ENCODE measurements around the gene AKAP11.
"Not testable (repeated sequence)": the region's sequence is repeated elsewhere in the genome, so short reads cannot be mapped to it uniquely, and the experiment has no call there.

AKAP11 gene, protein sequence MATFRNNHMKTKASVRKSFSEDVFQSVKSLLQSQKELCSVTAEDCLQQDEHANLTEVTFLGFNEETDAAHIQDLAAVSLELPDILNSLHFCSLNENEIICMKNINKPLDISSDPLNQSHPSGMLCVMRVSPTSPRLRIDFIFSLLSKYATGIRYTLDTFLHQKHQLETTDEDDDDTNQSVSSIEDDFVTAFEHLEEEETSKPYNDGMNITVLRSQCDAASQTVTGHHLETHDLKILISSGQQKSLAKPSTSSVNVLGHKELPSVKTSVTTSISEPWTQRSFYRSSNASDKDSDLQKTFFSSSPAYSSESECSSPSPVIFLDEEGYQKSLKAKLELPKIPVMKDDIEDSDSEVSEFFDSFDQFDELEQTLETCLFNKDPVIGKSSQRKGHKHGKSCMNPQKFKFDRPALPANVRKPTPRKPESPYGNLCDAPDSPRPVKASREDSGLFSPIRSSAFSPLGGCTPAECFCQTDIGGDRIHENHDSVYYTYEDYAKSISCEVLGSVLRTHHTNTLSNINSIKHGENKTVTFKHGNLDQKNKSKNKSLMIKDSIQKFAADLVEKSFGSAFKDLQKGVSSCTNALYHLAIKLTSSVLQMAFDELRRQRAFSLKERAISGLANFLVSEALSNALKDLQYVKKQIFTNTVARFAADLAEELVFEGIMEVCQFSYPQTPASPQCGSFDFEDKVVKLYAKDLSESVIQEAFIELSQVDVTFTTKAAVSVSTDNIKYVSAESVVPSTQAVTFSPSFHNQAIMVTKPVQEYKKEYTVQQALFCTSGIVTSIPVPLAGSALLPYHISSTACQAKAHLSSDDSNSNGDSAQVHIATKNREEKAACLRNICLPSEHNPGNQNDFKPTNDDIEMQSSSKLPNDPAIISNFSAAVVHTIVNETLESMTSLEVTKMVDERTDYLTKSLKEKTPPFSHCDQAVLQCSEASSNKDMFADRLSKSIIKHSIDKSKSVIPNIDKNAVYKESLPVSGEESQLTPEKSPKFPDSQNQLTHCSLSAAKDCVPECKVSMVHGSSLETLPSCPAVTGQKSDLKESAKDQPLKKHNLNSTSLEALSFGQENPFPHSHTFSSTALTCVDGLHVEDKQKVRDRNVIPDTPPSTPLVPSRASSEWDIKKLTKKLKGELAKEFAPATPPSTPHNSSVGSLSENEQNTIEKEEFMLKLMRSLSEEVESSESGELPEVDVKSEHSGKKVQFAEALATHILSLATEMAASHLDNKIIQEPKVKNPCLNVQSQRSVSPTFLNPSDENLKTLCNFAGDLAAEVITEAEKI (N-terminal part only)

GRCh38 chr13:42272115-42272803, at the start of gene AKAP11:
TSS of gene AKAP11 (plus strand) at chr13:42272152. CDS start at chr13:42286349, 14,197 bp downstream.
- peak; percentile 68 for DNase-seq

- no peak for DNase-seq
Measured at GRCh38 chr13:42223681-42224080, 48.3 kb upstream of the AKAP11 start.

DNA sequence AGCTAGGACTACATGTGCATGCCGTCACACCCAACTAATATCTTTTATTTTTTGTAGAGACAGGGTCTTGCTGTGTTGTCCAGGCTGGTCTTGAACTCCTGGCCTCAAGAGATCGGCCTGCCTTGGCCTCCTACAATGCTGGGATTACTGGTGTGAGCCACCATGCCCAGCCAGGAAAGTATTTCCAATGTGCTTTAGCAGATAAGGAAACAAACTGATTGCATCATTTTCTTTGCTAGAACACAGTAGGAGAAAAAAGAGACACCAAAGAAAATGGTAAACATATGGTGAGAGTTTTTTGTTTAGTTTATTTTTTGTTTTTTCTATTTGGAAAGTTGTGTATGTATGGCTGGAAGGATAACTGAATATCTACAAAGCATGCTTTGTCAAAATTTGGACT, 46.9 kb upstream of the AKAP11 start:
- DNase-seq, result no peak

DNA sequence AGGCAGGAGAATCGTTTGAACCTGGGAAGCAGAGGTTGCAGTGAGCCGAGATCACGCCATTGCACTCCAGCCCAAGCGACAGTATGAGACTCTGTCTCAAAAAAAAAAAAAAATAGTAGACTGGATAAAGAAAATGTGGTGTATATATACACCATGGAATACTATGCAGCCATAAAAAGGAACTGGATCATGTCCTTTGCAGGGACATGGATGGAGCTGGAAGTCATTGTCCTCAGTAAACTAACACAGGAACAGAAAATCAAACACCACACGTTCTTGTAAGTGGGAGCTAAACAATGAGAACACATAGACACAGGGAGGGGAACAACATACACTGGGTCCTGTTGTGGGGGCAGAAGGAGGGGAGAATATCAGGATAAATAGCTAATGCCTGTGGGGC, 45.2 kb upstream of the AKAP11 start:
- not testable (repeated sequence) for DNase-seq

- no peak for DNase-seq
Measured at GRCh38 chr13:42228527-42228926, 43.4 kb upstream of the AKAP11 start.

GRCh38 chr13:42229287-42229686, 42.7 kb upstream of the AKAP11 start:
- DNase-seq, result no peak

DNA sequence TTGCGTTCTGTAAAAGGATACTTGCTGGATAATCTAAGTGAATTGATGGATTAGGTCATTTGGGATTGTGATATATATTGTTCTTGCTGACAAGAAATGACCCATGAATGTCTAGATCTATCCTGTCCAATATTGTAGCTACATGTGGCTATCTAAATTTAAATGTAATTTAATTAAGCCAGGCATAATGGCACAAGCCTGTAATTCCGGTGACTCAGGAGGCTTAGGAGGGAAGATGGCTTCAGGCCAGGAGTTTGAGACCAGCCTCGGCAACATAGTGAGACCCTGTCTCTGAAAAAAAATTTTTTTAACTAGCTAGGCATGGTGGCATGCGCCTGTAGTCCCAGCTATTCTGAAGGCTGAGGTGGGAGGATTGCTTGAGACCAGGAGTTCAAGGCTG, 39.3 kb upstream of the AKAP11 start:
- DNase-seq, result no peak

GRCh38 chr13:42233726-42234125, 38.2 kb upstream of the AKAP11 start:
- no peak for DNase-seq

DNA sequence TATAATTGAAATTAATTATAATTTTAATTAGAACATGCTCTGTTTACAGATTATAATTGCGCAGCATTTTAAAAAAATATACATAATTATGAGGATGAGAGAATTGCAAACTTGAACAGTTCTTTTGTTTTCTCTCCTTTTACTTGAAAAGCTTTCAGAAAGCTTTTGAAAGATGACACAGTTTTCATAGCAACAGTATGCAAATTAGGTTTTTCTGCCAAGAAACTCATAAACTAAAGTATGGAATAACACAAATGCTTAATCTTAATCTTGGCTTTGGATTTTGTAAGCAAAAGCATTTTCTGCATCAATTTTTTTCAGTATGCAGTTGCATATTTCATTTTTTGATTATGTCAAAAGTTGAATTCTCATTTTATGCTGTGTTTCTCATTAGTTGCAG, 32.8 kb upstream of the AKAP11 start:
- DNase-seq, result no peak

GRCh38 chr13:42239644-42240043, 32.3 kb upstream of the AKAP11 start:
- no peak for DNase-seq

GRCh38 chr13:42246541-42246940, 25.4 kb upstream of the AKAP11 start:
- no peak for DNase-seq

GRCh38 chr13:42247883-42248282, 24.1 kb upstream of the AKAP11 start:
- DNase-seq, result no peak

GRCh38 chr13:42255886-42256285, 16.1 kb upstream of the AKAP11 start:
- no peak for DNase-seq

DNA sequence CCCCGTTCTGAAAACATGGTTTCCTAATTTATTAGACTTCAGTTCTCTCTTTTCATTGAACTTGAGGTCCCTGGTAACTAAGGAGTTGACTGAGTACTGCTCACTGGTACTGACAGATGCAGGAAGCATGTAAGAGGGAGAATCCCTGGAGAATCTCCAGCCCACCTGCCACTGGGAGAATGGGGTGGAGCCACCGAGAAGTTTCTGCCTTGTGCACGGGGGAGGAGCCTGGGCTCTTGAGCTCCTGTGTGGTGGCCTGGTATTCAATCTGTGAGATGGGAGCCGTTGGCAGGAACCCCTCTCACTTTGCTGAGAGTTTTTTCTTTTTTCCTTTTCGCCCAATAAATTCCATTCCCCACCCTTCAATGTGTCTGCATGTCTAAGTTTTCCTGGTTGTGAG, 13.2 kb upstream of the AKAP11 start:
- no peak for DNase-seq

- DNase-seq, result no peak
Measured at GRCh38 chr13:42259515-42259914, 12.4 kb upstream of the AKAP11 start.

- no peak for DNase-seq
Measured at GRCh38 chr13:42260903-42261654, 10.9 kb upstream of the AKAP11 start.

DNA sequence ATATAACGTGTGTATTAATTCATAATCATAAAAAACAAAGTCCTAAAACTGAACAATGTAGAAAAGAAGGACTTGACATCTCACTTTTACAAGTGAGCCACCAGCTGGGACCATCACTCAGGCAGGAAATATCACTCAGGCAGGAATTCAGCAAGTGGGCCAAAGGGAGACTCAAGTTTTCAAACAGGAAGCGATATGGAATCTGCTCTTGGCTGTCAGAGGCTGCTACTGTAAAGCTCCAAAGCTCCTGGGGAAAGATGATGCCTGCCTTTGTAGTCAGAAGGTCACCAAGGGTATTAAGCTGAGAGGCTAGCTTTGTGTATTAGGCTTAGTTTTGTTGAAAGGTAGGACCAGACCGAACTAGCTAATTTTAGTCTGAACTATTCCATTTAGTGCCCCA, 5.5 kb upstream of the AKAP11 start:
- DNase-seq, result no peak

DNA sequence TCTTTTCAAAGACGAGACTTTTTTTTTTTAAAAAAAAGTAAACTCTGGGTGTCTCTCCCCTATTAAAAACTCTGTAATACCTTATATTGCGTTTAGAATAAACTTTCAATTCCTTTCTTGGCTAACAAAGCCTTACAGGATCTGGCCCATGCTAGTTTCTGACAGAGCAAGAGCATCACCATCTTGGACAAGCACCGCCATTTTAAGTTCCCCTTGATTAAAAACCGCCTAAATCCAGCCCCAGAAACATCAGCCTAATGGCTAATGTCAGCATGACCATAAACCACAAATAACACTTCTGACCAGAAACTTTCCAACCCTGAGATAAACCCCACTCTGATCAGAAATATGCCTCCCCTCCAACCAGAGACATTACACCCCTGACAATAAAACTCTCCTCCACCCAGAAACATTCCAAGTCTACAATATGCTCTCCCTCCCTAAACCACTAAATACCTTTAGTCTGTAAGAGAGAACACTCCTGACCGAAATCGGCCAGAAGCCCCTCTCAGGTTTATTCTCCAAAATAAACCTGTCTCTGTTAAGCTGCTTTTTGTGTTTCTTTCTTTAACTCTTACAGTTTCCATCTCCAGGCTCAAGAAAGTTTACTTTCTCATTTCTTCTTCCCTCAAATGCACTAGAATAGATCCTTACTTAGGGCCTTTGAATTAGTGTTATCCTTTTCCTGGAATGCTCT, 1.6 kb upstream of the AKAP11 start:
- no peak for DNase-seq

DNA sequence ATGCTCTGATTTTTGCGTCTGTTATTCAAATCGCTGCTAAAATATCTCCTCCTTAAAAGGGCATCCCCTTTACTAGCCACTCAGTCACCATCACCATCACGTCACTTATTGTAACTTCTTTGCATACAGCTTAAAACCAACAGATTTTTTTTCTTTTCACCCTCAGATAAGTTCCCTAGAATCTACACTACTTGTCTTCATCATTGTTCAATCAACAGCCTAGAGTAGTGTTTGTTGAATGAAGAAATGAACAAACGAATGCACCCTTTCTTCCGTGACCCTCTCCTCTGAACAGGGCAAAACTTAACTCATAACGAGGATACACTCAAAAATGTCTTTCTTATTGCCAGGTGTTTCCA, 1.1 kb upstream of the AKAP11 start:
- DNase-seq, result no peak

GRCh38 chr13:42271337-42272114, 426 bp upstream of the AKAP11 start:
- peak; percentile 93 for DNase-seq
